ENCODE measurements around the gene ZFR. TPM values are rescaled to one million over a fixed set of nuclear protein-coding genes. Genes with fewer than 3 reads are reported as not detected.

Gene ZFR
- total RNA-seq, 1 donor from 2014 or later = 25.8 TPM

GRCh38 chr5:32394981-32395380 lies 49.6 kb downstream of the ZFR start:
- H3K27ac ChIP-seq = no peak overlapping the region
- TF ChIP-seq CTCF (IDR thresholded peaks at IDR 0.05) = no peak
- no peaks in the 10 kb centered on the region for H3K9me3 ChIP-seq
- intact Hi-C loops (cut with DNase I) = no loop called here
- H3K4me1 ChIP-seq = no peaks in the 10 kb centered on the region
- DNase-seq (ENCODE audit: low spot score in 2 of 2) = no peak
- H3K36me3 ChIP-seq = peaks cover 78 to 81% of the 10 kb centered on the region in 2 donors
- H3K27me3 ChIP-seq = no peaks in the 10 kb centered on the region
- H3K4me3 ChIP-seq = no peak overlapping the region

- Histone ChIP-seq H3K27ac (no peak overlapping the region), H3K9me3 (no peaks in the 10 kb centered on the region), H3K4me1 (no peaks in the 10 kb centered on the region), H3K27me3 (no peaks in the 10 kb centered on the region), H3K36me3 (peaks cover 71 to 74% of the 10 kb centered on the region in 2 donors), H3K4me3 (no peak overlapping the region)
- no peak for TF ChIP-seq CTCF (IDR thresholded peaks at IDR 0.05)
- DNase-seq (ENCODE audit: low spot score in 2 of 2) = no peak
- intact Hi-C loops (cut with DNase I) = no loop called here
These were observed 52.5 kb downstream of the ZFR start for GRCh38 chr5:32392039-32392438.

GRCh38 chr5:32390819-32391591 lies 53.5 kb downstream of the ZFR start:
- Histone ChIP-seq H3K36me3 (peaks cover 69% of the 10 kb centered on the region in 2 donors), H3K4me1 (no peaks in the 10 kb centered on the region), H3K4me3 (no peak overlapping the region), H3K27ac (no peak overlapping the region), H3K9me3 (no peaks in the 10 kb centered on the region), H3K27me3 (no peaks in the 10 kb centered on the region)
- no peak for TF ChIP-seq CTCF (IDR thresholded peaks at IDR 0.05)
- DNase-seq (ENCODE audit: low spot score in 2 of 2) = no peak
- intact Hi-C loops (cut with DNase I) = no loop called here

GRCh38 chr5:32388432-32389129 lies 56.0 kb downstream of the ZFR start:
- Histone ChIP-seq H3K9me3 (no peaks in the 10 kb centered on the region), H3K4me1 (no peaks in the 10 kb centered on the region), H3K4me3 (no peak overlapping the region), H3K27me3 (no peaks in the 10 kb centered on the region), H3K36me3 (peaks cover 49 to 68% of the 10 kb centered on the region in 2 donors), H3K27ac (no peak overlapping the region)
- TF ChIP-seq CTCF (IDR thresholded peaks at IDR 0.05) = no peak
- intact Hi-C loops (cut with DNase I) = no loop called here
- no peak for DNase-seq (ENCODE audit: low spot score in 2 of 2)

GRCh38 chr5:32387841-32388240 lies 56.7 kb downstream of the ZFR start:
- TF ChIP-seq CTCF (IDR thresholded peaks at IDR 0.05) = no peak
- H3K4me3 ChIP-seq = no peak overlapping the region
- H3K36me3 ChIP-seq = peaks cover 47 to 68% of the 10 kb centered on the region in 2 donors
- H3K27me3 ChIP-seq = no peaks in the 10 kb centered on the region
- H3K27ac ChIP-seq = no peak overlapping the region
- H3K4me1 ChIP-seq = no peaks in the 10 kb centered on the region
- H3K9me3 ChIP-seq = no peaks in the 10 kb centered on the region
- no peak for DNase-seq (ENCODE audit: low spot score in 2 of 2)
- intact Hi-C loops (cut with DNase I) = no loop called here
